PFSK-1 (cell line): Measurements from ENCODE around the gene PIGL.

Experiments used
- FOXP2 ChIP-seq: optimal IDR thresholded peaks from 2 replicates; pipeline ENCODE3; 2011; ENCODE audit warnings: borderline replicate concordance, control low read depth, inconsistent platforms; ENCODE audit not compliant: insufficient read depth; ENCODE audit errors: extremely low read length, extremely low read depth
- POLR2AphosphoS5 ChIP-seq: IDR thresholded peaks from 2 replicates; pipeline ENCODE4 v1.6.1; 2012; ENCODE audit warnings: low read depth, mild to moderate bottlenecking, control low read depth, low read length, moderate library complexity
- TAF1 ChIP-seq: IDR thresholded peaks from 2 replicates; pipeline ENCODE4 v1.6.1; 2012; ENCODE audit warnings: low read length, control low read depth, borderline replicate concordance; ENCODE audit not compliant: insufficient read depth
- TF ChIP-seq, protein P1 (sequence below), 2 experiments: IDR thresholded peaks; 2 replicates each; pipeline versions ENCODE4 v1.6.1 to v1.8.0; 2011 to 2012; ENCODE audit warnings: low read depth in 2 of 2, low read length in 2 of 2, control low read depth in 1 of 2, inconsistent platforms in 1 of 2, mild to moderate bottlenecking in 1 of 2, moderate library complexity in 1 of 2; ENCODE audit not compliant: insufficient read depth in 1 of 2

- TF ChIP-seq TAF1 (no peak), POLR2AphosphoS5 (no peak), FOXP2 (no peak)
- TF ChIP-seq, protein P1, sequence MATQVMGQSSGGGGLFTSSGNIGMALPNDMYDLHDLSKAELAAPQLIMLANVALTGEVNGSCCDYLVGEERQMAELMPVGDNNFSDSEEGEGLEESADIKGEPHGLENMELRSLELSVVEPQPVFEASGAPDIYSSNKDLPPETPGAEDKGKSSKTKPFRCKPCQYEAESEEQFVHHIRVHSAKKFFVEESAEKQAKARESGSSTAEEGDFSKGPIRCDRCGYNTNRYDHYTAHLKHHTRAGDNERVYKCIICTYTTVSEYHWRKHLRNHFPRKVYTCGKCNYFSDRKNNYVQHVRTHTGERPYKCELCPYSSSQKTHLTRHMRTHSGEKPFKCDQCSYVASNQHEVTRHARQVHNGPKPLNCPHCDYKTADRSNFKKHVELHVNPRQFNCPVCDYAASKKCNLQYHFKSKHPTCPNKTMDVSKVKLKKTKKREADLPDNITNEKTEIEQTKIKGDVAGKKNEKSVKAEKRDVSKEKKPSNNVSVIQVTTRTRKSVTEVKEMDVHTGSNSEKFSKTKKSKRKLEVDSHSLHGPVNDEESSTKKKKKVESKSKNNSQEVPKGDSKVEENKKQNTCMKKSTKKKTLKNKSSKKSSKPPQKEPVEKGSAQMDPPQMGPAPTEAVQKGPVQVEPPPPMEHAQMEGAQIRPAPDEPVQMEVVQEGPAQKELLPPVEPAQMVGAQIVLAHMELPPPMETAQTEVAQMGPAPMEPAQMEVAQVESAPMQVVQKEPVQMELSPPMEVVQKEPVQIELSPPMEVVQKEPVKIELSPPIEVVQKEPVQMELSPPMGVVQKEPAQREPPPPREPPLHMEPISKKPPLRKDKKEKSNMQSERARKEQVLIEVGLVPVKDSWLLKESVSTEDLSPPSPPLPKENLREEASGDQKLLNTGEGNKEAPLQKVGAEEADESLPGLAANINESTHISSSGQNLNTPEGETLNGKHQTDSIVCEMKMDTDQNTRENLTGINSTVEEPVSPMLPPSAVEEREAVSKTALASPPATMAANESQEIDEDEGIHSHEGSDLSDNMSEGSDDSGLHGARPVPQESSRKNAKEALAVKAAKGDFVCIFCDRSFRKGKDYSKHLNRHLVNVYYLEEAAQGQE (IDR thresholded peaks at IDR 0.05; ENCODE audit: insufficient read depth in 1 of 2, low read depth in 2 of 2, low read length in 2 of 2) = no peak
These were observed 15.4 kb downstream of the PIGL start for GRCh38 chr17:16232391-16232790.
